Breast epithelium (tissue), 4 donors: ENCODE data around the gene SLC25A5. TPM values are rescaled to one million over a fixed set of nuclear protein-coding genes. Genes with fewer than 3 reads are reported as not detected.
"Not testable (repeated sequence)": the region's sequence is repeated elsewhere in the genome, so short reads cannot be mapped to it uniquely, and the experiment has no call there.

Experiments
- DNase-seq, 2 donors: peaks; one replicate each; pipeline ENCODE4 v3.0.0-alpha.2; 2019; ENCODE audit warnings: low spot score in 2 of 2
- H3K27ac ChIP-seq, 2 donors: fragments of 200-600 bp; sonication (generic) in 1 of 2; one replicate each; pipeline ENCODE4 v1.5.1; 2016 to 2019; ENCODE audit warnings: mild to moderate bottlenecking in 1 of 2
- H3K27me3 ChIP-seq, 2 donors: fragments of 200-600 bp; sonication (generic) in 1 of 2; one replicate each; pipeline versions ENCODE4 v1.5.1 to v1.6.0; 2017 to 2019; ENCODE audit warnings: control low read depth in 1 of 2, mild to moderate bottlenecking in 1 of 2
- H3K36me3 ChIP-seq: fragments of 200-600 bp; one replicate; pipeline ENCODE4 v1.5.1; 2019
- H3K4me1 ChIP-seq, 2 donors: fragments of 200-600 bp; sonication (generic); one replicate each; pipeline ENCODE4 v1.5.1; 2016 to 2019; ENCODE audit warnings: control low read depth in 1 of 2
- H3K4me3 ChIP-seq, 3 donors: fragments of 200-600 bp; sonication (generic); 1 replicate in 2 of 3; 2 replicates in 1 of 3; pipeline ENCODE4 v1.5.1; 2016 to 2019; ENCODE audit warnings: mild to moderate bottlenecking in 3 of 3, moderate library complexity in 2 of 3
- H3K9me3 ChIP-seq, 2 donors: fragments of 200-600 bp; sonication (generic) in 1 of 2; one replicate each; pipeline ENCODE4 v1.5.1; 2016 to 2019; ENCODE audit warnings: control low read depth in 1 of 2
- CTCF ChIP-seq, 3 donors: fragments of 450-650 bp; IDR thresholded peaks; one replicate each; pipeline ENCODE4 v1.5.1; 2016 to 2017; ENCODE audit warnings: antibody characterized with exemption in 3 of 3, mild to moderate bottlenecking in 3 of 3, moderate library complexity in 3 of 3
- POLR2A ChIP-seq: fragments of 450-650 bp; IDR thresholded peaks from one replicate; pipeline ENCODE4 v1.6.1; 2016; ENCODE audit warnings: antibody characterized with exemption, mild to moderate bottlenecking, moderate library complexity
- POLR2AphosphoS5 ChIP-seq, 3 donors: sonication (generic); formaldehyde crosslinking; IDR thresholded peaks; one replicate each; pipeline ENCODE4 v1.6.1; 2017; ENCODE audit warnings: antibody characterized with exemption in 3 of 3
- intact Hi-C: fragments of 100-400 bp; cut with DNase I; formaldehyde crosslinking; loops from one replicate; pipeline ENCODE4 v1.15.1; 2023; ENCODE audit warnings: low total_unique reads
- total RNA-seq, 3 donors: library from RNA; depleted of rRNA; stranded (reverse); fragments of >200 nt; gene quantifications; one replicate each; pipeline ENCODE4 v1.1.0, GENCODE V29; 2016

SLC25A5 gene
- total RNA-seq, 3 donors from 2014 or later: 153 to 190 (median 164) TPM

DNA sequence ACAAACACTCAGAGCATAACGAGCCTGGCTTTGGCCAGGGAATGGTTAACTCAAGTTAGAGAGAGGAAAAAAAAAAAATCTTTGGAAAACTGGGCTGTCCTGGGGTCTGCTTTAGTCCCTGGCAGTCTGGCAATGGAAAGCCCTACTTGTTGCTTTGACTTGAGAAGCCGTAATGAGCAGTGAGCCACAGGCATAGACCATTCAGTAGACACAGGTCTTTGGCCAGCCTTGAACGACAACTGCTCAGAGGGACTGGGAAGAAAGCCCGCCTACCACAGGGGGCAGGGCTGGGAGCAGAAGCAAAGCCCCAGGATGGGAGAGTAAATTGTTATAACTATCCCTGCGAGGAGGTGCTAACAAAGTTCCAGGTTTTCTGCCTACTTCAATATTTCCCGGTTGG is 43.2 kb upstream of the SLC25A5 start:
- Histone ChIP-seq H3K4me1 (no peaks in the 10 kb centered on the region), H3K27me3 (no peaks in the 10 kb centered on the region), H3K4me3 (no peak overlapping the region), H3K9me3 (no peaks in the 10 kb centered on the region), H3K27ac (no peak overlapping the region), H3K36me3 (no peaks in the 10 kb centered on the region)
- intact Hi-C loops: no loop called here
- TF ChIP-seq CTCF (IDR thresholded peaks at IDR 0.05) (no peak), POLR2A (no peak), POLR2AphosphoS5 (IDR thresholded peaks at IDR 0.05) (no peak)
- DNase-seq: no peak

- intact Hi-C loops: no loop called here
- peak overlapping the region; percentile 18 to 52 for H3K27ac ChIP-seq
- H3K9me3 ChIP-seq: no peaks in the 10 kb centered on the region
- no peaks in the 10 kb centered on the region for H3K36me3 ChIP-seq
- H3K4me3 ChIP-seq: no peak overlapping the region
- TF ChIP-seq CTCF (IDR thresholded peaks at IDR 0.05) (no peak), POLR2AphosphoS5 (IDR thresholded peaks at IDR 0.05) (no peak), POLR2A (no peak)
- H3K27me3 ChIP-seq: no peaks in the 10 kb centered on the region
- DNase-seq: peak in 1 of 2 donors; percentile 28
- H3K4me1 ChIP-seq: no peaks in the 10 kb centered on the region
Observed at GRCh38 chrX:119427024-119427794, 41.0 kb upstream of the SLC25A5 start.

- Histone ChIP-seq H3K36me3 (no peaks in the 10 kb centered on the region), H3K9me3 (no peaks in the 10 kb centered on the region), H3K27me3 (no peaks in the 10 kb centered on the region), H3K4me3 (no peak overlapping the region), H3K27ac (peak overlapping the region in 1 of 2 donors; percentile 18), H3K4me1 (no peaks in the 10 kb centered on the region)
- TF ChIP-seq POLR2A (no peak), POLR2AphosphoS5 (IDR thresholded peaks at IDR 0.05) (no peak)
- intact Hi-C loops: no loop called here
- no peak for DNase-seq
Observed at GRCh38 chrX:119427795-119428185, 40.5 kb upstream of the SLC25A5 start.

GRCh38 chrX:119429471-119429870 is 38.8 kb upstream of the SLC25A5 start:
- DNase-seq: no peak
- H3K36me3 ChIP-seq: no peaks in the 10 kb centered on the region
- intact Hi-C loops: no loop called here
- H3K27ac ChIP-seq: no peak overlapping the region
- H3K9me3 ChIP-seq: no peaks in the 10 kb centered on the region
- no peaks in the 10 kb centered on the region for H3K27me3 ChIP-seq
- H3K4me3 ChIP-seq: no peak overlapping the region
- TF ChIP-seq POLR2AphosphoS5 (IDR thresholded peaks at IDR 0.05) (no peak), CTCF (IDR thresholded peaks at IDR 0.05) (no peak), POLR2A (no peak)
- no peaks in the 10 kb centered on the region for H3K4me1 ChIP-seq

DNA sequence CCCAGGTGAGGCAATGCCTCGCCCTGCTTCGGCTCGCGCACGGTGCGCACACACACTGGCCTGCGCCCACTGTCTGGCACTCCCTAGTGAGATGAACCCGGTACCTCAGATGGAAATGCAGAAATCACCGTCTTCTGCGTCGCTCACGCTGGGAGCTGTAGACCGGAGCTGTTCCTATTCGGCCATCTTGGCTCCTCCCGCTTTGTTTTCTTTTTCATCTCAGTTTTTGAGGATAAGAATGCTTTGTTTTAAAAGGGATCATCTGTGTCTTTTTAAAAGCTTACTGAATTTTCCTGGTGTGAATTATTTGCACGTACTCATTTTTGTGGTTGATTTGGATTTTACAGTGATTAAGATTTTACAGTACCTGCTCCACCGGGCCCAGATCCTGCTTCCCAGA is 26.9 kb upstream of the SLC25A5 start:
- H3K4me3 ChIP-seq, intact Hi-C loops, DNase-seq: not testable (repeated sequence)

GRCh38 chrX:119442286-119442685 is 26.0 kb upstream of the SLC25A5 start:
- intact Hi-C loops: no loop called here
- no peak for DNase-seq

More for the DNA sequence above, 26.9 kb upstream of the SLC25A5 start:
- H3K27ac ChIP-seq, H3K4me1 ChIP-seq, H3K36me3 ChIP-seq, H3K9me3 ChIP-seq, H3K27me3 ChIP-seq: not testable (repeated sequence)

More at GRCh38 chrX:119442286-119442685, 26.0 kb upstream of the SLC25A5 start:
- H3K27me3 ChIP-seq: peaks cover 0 to 5% of the 10 kb centered on the region in 2 donors
- H3K4me3 ChIP-seq: no peak overlapping the region
- H3K36me3 ChIP-seq: no peaks in the 10 kb centered on the region
- no peak overlapping the region for H3K27ac ChIP-seq
- H3K9me3 ChIP-seq: no peaks in the 10 kb centered on the region
- no peak for TF ChIP-seq CTCF (IDR thresholded peaks at IDR 0.05)
- TF ChIP-seq POLR2AphosphoS5 (IDR thresholded peaks at IDR 0.05): no peak
- TF ChIP-seq POLR2A: no peak
- H3K4me1 ChIP-seq: no peaks in the 10 kb centered on the region
